ENCODE results near the gene PTAR1.

Gene PTAR1, protein sequence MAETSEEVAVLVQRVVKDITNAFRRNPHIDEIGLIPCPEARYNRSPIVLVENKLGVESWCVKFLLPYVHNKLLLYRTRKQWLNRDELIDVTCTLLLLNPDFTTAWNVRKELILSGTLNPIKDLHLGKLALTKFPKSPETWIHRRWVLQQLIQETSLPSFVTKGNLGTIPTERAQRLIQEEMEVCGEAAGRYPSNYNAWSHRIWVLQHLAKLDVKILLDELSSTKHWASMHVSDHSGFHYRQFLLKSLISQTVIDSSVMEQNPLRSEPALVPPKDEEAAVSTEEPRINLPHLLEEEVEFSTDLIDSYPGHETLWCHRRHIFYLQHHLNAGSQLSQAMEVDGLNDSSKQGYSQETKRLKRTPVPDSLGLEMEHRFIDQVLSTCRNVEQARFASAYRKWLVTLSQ

DNA sequence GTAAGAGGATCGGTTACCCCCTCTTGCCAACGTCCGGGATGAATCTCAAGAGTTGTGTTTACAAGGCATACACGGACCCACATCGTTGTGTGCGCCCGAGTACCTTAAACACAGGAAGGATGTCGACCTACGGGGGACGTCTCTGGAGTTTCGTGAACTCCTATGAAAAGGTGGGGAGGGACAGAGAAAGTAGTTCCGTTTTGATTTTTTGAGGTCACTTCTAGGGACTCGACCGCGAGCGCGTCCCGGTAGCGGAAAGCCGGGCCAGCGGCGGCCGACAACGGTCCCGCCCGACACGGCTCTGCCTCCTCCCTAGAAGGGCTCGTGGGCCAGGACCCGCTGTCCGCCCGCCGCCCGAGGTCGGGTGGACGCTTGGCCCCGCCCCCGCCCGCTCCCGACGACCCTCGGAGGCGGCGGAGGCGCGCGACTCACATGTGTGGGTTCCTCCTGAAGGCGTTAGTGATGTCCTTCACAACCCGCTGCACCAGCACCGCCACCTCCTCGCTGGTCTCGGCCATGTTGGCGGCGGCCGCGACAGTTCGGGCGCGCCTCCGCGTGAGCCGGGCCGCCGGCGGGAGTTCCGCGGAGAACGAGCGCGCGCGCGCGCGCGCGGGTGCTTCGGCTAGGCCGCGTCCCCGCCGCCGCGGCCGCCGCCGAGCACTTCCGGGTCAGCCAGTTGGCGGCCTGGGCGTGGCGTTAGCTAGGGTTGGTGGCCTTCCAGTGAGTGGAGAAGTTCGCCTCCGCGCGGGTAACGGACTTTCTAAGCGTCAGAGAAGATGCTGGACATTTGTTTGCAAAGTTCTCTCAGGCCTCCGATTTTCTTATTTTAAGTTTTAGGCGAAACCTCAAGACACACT, at the start of gene PTAR1:
TSS of gene PTAR1 (minus strand) at position 591 of the 857 bp plus-strand sequence. CDS start at position 518, 73 bp downstream.
- TF ChIP-seq POU6F1 (CRISPR knock-in tag; IDR thresholded peaks at IDR 0.05; ENCODE audit: borderline replicate concordance, low read depth) (no peak), RARB (CRISPR knock-in tag; IDR thresholded peaks at IDR 0.05) (no peak), PPARA (CRISPR knock-in tag; IDR thresholded peaks at IDR 0.05; ENCODE audit: borderline replicate concordance) (no peak), ZNF8 (CRISPR knock-in tag; IDR thresholded peaks at IDR 0.05) (no peak), BACH2 (CRISPR knock-in tag; IDR thresholded peaks at IDR 0.05; ENCODE audit: borderline replicate concordance) (no peak), ESRRG (CRISPR knock-in tag; IDR thresholded peaks at IDR 0.05) (no peak), ZNF70 (CRISPR knock-in tag; IDR thresholded peaks at IDR 0.05) (no peak), ISL1 (CRISPR knock-in tag; IDR thresholded peaks at IDR 0.05) (no peak), CSDC2 (CRISPR knock-in tag; IDR thresholded peaks at IDR 0.05) (peak; percentile 45; the same call in 1 of the 2 replicates), ZC3H10 (CRISPR knock-in tag; IDR thresholded peaks at IDR 0.05) (no peak), ZFP3 (CRISPR knock-in tag; IDR thresholded peaks at IDR 0.05) (no peak), CREB5 (CRISPR knock-in tag; IDR thresholded peaks at IDR 0.05; ENCODE audit: low read depth) (no peak), SNAI2 (CRISPR knock-in tag; IDR thresholded peaks at IDR 0.05) (0 out of 2 replicates have a peak, but pooled peaks have one; percentile 59)
- ATAC-seq: peak; percentile 87

GRCh38 chr9:69809304-69809863, 49.6 kb upstream of the PTAR1 start:
- ATAC-seq: peak; percentile 63; the same call in 1 of the 3 replicates
- no peak for TF ChIP-seq ESRRG (CRISPR knock-in tag; IDR thresholded peaks at IDR 0.05)
- no peak for TF ChIP-seq ZNF565 (CRISPR knock-in tag; conservative IDR thresholded peaks at IDR 0.05; ENCODE audit: low read depth)
- no peak for TF ChIP-seq CSRNP3 (CRISPR knock-in tag; IDR thresholded peaks at IDR 0.05)
- no peak for TF ChIP-seq PPARA (CRISPR knock-in tag; IDR thresholded peaks at IDR 0.05; ENCODE audit: borderline replicate concordance)
- no peak for TF ChIP-seq PATZ1 (CRISPR knock-in tag; IDR thresholded peaks at IDR 0.05; ENCODE audit: borderline replicate concordance)
- no peak for TF ChIP-seq ZC3H10 (CRISPR knock-in tag; IDR thresholded peaks at IDR 0.05)
- no peak for TF ChIP-seq ZNF70 (CRISPR knock-in tag; IDR thresholded peaks at IDR 0.05)
- TF ChIP-seq ISL1 (CRISPR knock-in tag; IDR thresholded peaks at IDR 0.05): no peak
- TF ChIP-seq ZNF8 (CRISPR knock-in tag; IDR thresholded peaks at IDR 0.05): no peak
- no peak for TF ChIP-seq CREB5 (CRISPR knock-in tag; IDR thresholded peaks at IDR 0.05; ENCODE audit: low read depth)
- no peak for TF ChIP-seq TOX (CRISPR knock-in tag; IDR thresholded peaks at IDR 0.05; ENCODE audit: borderline replicate concordance)
- TF ChIP-seq, protein P1, sequence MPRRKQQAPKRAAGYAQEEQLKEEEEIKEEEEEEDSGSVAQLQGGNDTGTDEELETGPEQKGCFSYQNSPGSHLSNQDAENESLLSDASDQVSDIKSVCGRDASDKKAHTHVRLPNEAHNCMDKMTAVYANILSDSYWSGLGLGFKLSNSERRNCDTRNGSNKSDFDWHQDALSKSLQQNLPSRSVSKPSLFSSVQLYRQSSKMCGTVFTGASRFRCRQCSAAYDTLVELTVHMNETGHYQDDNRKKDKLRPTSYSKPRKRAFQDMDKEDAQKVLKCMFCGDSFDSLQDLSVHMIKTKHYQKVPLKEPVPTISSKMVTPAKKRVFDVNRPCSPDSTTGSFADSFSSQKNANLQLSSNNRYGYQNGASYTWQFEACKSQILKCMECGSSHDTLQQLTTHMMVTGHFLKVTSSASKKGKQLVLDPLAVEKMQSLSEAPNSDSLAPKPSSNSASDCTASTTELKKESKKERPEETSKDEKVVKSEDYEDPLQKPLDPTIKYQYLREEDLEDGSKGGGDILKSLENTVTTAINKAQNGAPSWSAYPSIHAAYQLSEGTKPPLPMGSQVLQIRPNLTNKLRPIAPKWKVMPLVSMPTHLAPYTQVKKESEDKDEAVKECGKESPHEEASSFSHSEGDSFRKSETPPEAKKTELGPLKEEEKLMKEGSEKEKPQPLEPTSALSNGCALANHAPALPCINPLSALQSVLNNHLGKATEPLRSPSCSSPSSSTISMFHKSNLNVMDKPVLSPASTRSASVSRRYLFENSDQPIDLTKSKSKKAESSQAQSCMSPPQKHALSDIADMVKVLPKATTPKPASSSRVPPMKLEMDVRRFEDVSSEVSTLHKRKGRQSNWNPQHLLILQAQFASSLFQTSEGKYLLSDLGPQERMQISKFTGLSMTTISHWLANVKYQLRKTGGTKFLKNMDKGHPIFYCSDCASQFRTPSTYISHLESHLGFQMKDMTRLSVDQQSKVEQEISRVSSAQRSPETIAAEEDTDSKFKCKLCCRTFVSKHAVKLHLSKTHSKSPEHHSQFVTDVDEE (CRISPR knock-in tag; IDR thresholded peaks at IDR 0.05): no peak
- TF ChIP-seq TCF4 (CRISPR knock-in tag; IDR thresholded peaks at IDR 0.05; ENCODE audit: borderline replicate concordance): no peak
- TF ChIP-seq ZFP30 (CRISPR knock-in tag; IDR thresholded peaks at IDR 0.05): no peak
- TF ChIP-seq OSR1 (CRISPR knock-in tag; IDR thresholded peaks at IDR 0.05): no peak
- no peak for TF ChIP-seq ARNTL (CRISPR knock-in tag; IDR thresholded peaks at IDR 0.05; ENCODE audit: borderline replicate concordance, low read depth)

All from SK-N-SH treated with all-trans-retinoic acid at 6 μM for 48 hours (cell line).